Neutrophil (primary cell): ENCODE data around the gene CNGA3.

Source experiments
- H3K27ac ChIP-seq: fragments of 200-600 bp; sonication (generic); 2 replicates; pipeline ENCODE4 v1.5.1; 2016; ENCODE audit warnings: mild to moderate bottlenecking, moderate library complexity
- H3K27me3 ChIP-seq: fragments of 200-600 bp; sonication (generic); 2 replicates; pipeline ENCODE4 v1.6.0; 2016; ENCODE audit warnings: mild to moderate bottlenecking
- H3K36me3 ChIP-seq: fragments of 200-600 bp; sonication (generic); 2 replicates; pipeline ENCODE4 v1.5.1; 2017
- H3K4me1 ChIP-seq, 2 experiments: fragments of 200-600 bp in 1 of 2; sonication (generic) in 1 of 2; 1 replicate in 1 of 2; 2 replicates in 1 of 2; pipeline versions ENCODE4 v1.5.1 to v1.6.1; 2013 to 2016; ENCODE audit warnings: low read depth in 1 of 2, low read length in 1 of 2, mild to moderate bottlenecking in 1 of 2, moderate library complexity in 1 of 2; ENCODE audit not compliant: control insufficient read depth in 1 of 2, insufficient read depth in 1 of 2
- H3K4me3 ChIP-seq, 2 experiments: fragments of 200-600 bp in 1 of 2; sonication (generic) in 1 of 2; 1 replicate in 1 of 2; 2 replicates in 1 of 2; pipeline ENCODE4 v1.5.1; 2013 to 2016; ENCODE audit warnings: low read depth in 1 of 2, low read length in 1 of 2, mild to moderate bottlenecking in 1 of 2, moderate library complexity in 1 of 2
- H3K9me3 ChIP-seq: fragments of 200-600 bp; sonication (generic); 2 replicates; pipeline ENCODE4 v1.5.1; 2016
- TF ChIP-seq, protein P1 (sequence below): fragments of 200-600 bp; sonication (generic); IDR thresholded peaks from 2 replicates; pipeline ENCODE4 v1.5.1; 2016; ENCODE audit warnings: antibody characterized with exemption

CNGA3 gene

DNA sequence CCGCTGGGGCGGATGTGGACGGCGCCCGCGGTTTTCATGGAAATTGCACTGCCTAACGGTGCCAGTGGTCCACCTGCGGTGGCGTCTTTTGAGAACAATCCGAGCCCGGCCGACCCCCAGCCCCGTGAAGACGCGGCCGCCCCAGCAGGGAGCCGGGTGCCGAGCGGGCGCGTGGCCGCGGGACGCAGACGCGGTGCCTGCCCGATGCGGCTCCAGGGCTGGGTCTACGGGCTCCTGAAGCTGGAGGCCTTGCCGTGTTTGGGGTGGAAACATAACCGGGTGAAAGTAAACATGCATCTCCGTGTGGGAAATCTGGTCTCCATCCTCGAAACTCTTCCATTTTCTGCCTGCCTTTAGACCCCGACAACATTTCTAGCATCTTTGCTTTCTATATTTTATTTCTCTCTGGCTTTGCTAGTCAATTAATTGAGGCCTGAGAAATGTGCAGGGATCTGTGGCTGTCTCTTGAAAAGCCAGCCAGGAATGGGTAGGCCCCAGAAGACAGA lies 99.0 kb downstream of the CNGA3 start:
- TF ChIP-seq, protein P1, sequence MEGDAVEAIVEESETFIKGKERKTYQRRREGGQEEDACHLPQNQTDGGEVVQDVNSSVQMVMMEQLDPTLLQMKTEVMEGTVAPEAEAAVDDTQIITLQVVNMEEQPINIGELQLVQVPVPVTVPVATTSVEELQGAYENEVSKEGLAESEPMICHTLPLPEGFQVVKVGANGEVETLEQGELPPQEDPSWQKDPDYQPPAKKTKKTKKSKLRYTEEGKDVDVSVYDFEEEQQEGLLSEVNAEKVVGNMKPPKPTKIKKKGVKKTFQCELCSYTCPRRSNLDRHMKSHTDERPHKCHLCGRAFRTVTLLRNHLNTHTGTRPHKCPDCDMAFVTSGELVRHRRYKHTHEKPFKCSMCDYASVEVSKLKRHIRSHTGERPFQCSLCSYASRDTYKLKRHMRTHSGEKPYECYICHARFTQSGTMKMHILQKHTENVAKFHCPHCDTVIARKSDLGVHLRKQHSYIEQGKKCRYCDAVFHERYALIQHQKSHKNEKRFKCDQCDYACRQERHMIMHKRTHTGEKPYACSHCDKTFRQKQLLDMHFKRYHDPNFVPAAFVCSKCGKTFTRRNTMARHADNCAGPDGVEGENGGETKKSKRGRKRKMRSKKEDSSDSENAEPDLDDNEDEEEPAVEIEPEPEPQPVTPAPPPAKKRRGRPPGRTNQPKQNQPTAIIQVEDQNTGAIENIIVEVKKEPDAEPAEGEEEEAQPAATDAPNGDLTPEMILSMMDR, result no peak
- Histone ChIP-seq H3K9me3 (no peaks in the 10 kb centered on the region), H3K27me3 (no peaks in the 10 kb centered on the region), H3K4me1 (peaks cover 28 to 35% of the 10 kb centered on the region in 2 experiments), H3K27ac (peak overlapping the region; percentile 90), H3K4me3 (peak overlapping the region; percentile 81 to 93), H3K36me3 (no peaks in the 10 kb centered on the region)

DNA sequence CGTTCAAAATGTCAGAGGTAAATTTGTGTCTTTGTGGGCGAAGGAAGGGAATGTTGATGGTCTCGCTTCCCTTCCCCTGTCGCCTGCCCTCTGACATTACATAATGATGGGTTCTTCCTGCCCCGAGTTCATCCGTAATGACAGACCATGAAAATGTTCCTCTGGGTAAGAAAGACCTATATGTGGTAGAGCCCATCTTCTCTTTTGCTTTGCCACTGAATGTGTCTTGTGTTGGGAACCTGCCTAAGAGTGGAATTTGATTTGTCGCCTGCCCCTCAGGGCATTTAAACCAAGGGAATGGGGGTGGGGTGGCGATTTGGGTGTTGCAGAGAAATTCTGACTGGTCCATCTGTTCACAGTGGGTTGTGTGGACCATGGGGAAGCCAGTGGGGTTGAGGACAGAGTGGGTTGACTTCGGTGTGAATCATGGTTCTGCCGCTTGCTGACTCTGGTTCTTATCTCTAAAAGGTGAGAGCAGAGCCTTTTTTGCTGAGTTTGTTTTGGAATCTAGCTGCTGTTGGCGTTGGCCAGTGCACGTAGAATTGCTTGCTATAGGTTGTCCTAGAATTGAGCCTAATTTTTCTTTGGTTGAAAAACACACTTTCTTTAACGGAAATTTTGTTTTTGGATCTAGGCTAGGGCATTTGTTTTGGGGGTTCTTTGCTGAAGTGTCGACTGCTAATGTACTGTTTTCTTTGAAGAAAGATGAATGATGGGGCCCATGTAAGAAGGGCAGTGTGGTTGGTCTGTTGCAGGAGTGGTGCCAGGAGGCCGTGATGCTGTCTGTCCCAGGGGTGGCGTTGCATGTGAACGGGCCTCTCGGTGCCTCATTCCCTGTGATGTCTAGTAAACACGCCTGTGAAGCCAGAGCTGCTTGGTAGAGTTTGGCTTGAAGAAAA lies 99.7 kb downstream of the CNGA3 start:
- H3K27ac ChIP-seq, result peak overlapping the region; percentile 90
- no peaks in the 10 kb centered on the region for H3K27me3 ChIP-seq
- H3K36me3 ChIP-seq, result no peaks in the 10 kb centered on the region
- H3K4me3 ChIP-seq, result peak overlapping the region; percentile 81 to 93
- H3K4me1 ChIP-seq, result peaks cover 29 to 42% of the 10 kb centered on the region in 2 experiments
- TF ChIP-seq, protein P1, result no peak
- no peaks in the 10 kb centered on the region for H3K9me3 ChIP-seq

DNA sequence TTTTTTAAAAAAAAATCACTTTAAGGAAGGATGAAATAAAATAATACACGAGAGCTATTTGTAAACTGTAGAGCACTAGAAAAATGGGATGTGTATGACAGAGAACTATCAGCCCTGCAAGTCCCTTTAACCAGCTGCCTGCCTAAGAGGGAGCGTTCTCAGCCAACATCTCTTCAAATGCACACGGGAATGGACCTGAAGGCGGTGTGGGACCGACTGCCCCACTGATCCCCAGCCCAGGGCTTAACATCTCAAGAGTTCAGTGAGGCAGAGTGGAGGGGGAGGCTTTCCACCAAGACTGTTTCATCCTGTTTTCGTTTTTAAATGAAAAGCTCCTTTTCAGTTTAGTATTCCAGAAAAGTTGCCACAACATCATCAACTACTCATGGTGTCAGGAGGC lies 100.6 kb downstream of the CNGA3 start:
- no peaks in the 10 kb centered on the region for H3K36me3 ChIP-seq
- H3K4me3 ChIP-seq, result no peak overlapping the region
- peak overlapping the region; percentile 90 for H3K27ac ChIP-seq
- H3K4me1 ChIP-seq, result peaks cover 37 to 51% of the 10 kb centered on the region in 2 experiments
- no peaks in the 10 kb centered on the region for H3K9me3 ChIP-seq
- H3K27me3 ChIP-seq, result no peaks in the 10 kb centered on the region
- TF ChIP-seq, protein P1, result no peak
